ENCODE measurements around the gene LARGE2. TPM values are rescaled to one million over a fixed set of nuclear protein-coding genes. Genes with fewer than 3 reads are reported as not detected.

The LARGE2 gene
- total and polyA plus RNA-seq, 9 of the 15 experiments (the other 6 are each of a cell fraction or from before 2014, with no cell fraction given) = 0.56 to 14.1 (median 6.6) TPM

DNA sequence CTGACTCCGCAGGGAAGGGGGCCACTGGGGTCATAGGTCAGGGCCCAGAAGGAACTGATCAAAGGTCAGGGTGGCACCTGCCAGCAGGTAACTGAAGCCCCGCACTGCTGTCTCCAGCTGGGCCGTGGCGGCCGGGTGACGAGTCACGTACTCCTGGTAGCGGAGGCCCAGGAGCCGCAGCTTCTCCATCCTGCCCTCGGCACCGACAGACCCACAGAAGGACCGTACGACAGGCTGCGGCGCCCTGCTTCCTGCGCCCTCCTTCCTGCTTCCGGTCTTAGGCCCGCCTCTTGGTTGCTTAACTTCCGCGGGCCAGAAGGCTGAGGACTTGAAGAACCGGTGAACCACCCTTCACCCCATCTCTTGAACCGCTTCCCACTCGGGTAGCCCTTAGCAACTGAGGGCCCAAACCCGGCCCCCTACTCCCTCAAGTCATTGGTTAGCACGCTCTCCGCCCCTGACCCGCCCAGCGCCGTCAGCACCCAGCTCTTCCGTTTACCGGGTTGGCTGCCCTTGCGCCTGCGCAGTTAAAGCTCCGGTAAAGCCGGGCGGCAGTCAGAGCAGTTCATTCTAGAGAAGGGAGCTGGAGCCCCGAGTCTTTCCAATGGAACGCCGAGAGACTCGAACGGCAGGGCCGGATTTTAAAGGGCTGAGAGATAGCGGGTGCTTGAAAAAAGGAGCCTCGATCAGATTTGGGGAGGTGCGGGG is 4.7 kb upstream of the LARGE2 start, which contains the start of gene PEX16 (continued):
- TF ChIP-seq ZNF764 (CRISPR knock-in tag; IDR thresholded peaks at IDR 0.05; ENCODE audit: low read depth) (no peak), SETDB1 (IDR thresholded peaks at IDR 0.05; ENCODE audit: low read length) (no peak), HMGN3 (IDR thresholded peaks at IDR 0.05; ENCODE audit: borderline replicate concordance, extremely low read depth, insufficient read length, low read depth, low read length) (peak; percentile 24), HCFC1 (IDR thresholded peaks at IDR 0.05; ENCODE audit: low read depth, low read length) (peak; percentile 71), CXXC5 (CRISPR knock-in tag; IDR thresholded peaks at IDR 0.05) (peak; percentile 47; the same call in 1 of the 2 replicates), KDM5B (IDR thresholded peaks at IDR 0.05; ENCODE audit: insufficient replicate concordance, low read depth, low read length) (peak; percentile 73), NCOA2 (IDR thresholded peaks at IDR 0.05; ENCODE audit: partially characterized antibody in 2 of 2) (no peak), FOXA3 (CRISPR knock-in tag; conservative IDR thresholded peaks at IDR 0.05 in 1 of 2, IDR thresholded peaks at IDR 0.05 in 1 of 2) (no peak), RAD51 (IDR thresholded peaks at IDR 0.05; ENCODE audit: borderline replicate concordance, low read depth) (0 out of 2 replicates have a peak, but pooled peaks have one; percentile 17), SIX5 (IDR thresholded peaks at IDR 0.05; ENCODE audit: borderline replicate concordance in 1 of 2, insufficient read depth in 1 of 2, low read depth in 1 of 2, low read length in 2 of 2) (no peak), TCF3 (CRISPR knock-in tag; IDR thresholded peaks at IDR 0.05) (0 out of 2 replicates have a peak, but pooled peaks have one; percentile 14), ETV6 (IDR thresholded peaks at IDR 0.05; ENCODE audit: borderline replicate concordance in 1 of 2, low read depth in 2 of 2, low read length in 1 of 2) (no peak), ETV6 (CRISPR knock-in tag; IDR thresholded peaks at IDR 0.05; ENCODE audit: borderline replicate concordance) (no peak), GMEB1 (CRISPR knock-in tag; IDR thresholded peaks at IDR 0.05) (0 out of 2 replicates have a peak, but pooled peaks have one; percentile 23), RAD21 (CRISPR knock-in tag; conservative IDR thresholded peaks at IDR 0.05 in 1 of 2, IDR thresholded peaks at IDR 0.05 in 1 of 2) (no peak), NCOA4 (IDR thresholded peaks at IDR 0.05; ENCODE audit: partially characterized antibody) (peak; percentile 96), SMARCA4 (IDR thresholded peaks at IDR 0.05) (no peak)
- TF ChIP-seq, protein P1, sequence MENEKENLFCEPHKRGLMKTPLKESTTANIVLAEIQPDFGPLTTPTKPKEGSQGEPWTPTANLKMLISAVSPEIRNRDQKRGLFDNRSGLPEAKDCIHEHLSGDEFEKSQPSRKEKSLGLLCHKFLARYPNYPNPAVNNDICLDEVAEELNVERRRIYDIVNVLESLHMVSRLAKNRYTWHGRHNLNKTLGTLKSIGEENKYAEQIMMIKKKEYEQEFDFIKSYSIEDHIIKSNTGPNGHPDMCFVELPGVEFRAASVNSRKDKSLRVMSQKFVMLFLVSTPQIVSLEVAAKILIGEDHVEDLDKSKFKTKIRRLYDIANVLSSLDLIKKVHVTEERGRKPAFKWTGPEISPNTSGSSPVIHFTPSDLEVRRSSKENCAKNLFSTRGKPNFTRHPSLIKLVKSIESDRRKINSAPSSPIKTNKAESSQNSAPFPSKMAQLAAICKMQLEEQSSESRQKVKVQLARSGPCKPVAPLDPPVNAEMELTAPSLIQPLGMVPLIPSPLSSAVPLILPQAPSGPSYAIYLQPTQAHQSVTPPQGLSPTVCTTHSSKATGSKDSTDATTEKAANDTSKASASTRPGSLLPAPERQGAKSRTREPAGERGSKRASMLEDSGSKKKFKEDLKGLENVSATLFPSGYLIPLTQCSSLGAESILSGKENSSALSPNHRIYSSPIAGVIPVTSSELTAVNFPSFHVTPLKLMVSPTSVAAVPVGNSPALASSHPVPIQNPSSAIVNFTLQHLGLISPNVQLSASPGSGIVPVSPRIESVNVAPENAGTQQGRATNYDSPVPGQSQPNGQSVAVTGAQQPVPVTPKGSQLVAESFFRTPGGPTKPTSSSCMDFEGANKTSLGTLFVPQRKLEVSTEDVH (IDR thresholded peaks at IDR 0.05; ENCODE audit: low read depth, partially characterized antibody) = peak; percentile 98
- TF ChIP-seq, protein P2, sequence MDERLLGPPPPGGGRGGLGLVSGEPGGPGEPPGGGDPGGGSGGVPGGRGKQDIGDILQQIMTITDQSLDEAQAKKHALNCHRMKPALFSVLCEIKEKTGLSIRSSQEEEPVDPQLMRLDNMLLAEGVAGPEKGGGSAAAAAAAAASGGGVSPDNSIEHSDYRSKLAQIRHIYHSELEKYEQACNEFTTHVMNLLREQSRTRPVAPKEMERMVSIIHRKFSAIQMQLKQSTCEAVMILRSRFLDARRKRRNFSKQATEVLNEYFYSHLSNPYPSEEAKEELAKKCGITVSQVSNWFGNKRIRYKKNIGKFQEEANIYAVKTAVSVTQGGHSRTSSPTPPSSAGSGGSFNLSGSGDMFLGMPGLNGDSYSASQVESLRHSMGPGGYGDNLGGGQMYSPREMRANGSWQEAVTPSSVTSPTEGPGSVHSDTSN (CRISPR knock-in tag; IDR thresholded peaks at IDR 0.05; ENCODE audit: low read depth) = no peak
- TF ChIP-seq, protein P2 (tag; conservative IDR thresholded peaks at IDR 0.05; ENCODE audit: low read depth) = no peak

Data from K562 (cell line).